PC-3 (cell line): Measurements from ENCODE around the gene CALN1.

ENCODE experiments used
- EZH2 ChIP-seq: fragments of 300-600 bp; sonication (generic); IDR thresholded peaks from one replicate; pipeline ENCODE4 v1.6.1; 2017; ENCODE audit warnings: antibody characterized with exemption, mild to moderate bottlenecking, low read length; ENCODE audit not compliant: unreplicated experiment
- EZH2phosphoT487 ChIP-seq: fragments of 300-600 bp; sonication (generic); IDR thresholded peaks from 2 replicates; pipeline ENCODE4 v1.6.1; 2018; ENCODE audit warnings: mild to moderate bottlenecking, antibody characterized with exemption, low read length, borderline replicate concordance
- TF ChIP-seq, protein P1 (sequence below): fragments of 300-600 bp; sonication (generic); conservative IDR thresholded peaks from 2 replicates; pipeline ENCODE4 v1.5.1; 2017; ENCODE audit warnings: antibody characterized with exemption, low read depth, mild to moderate bottlenecking, low read length

DNA sequence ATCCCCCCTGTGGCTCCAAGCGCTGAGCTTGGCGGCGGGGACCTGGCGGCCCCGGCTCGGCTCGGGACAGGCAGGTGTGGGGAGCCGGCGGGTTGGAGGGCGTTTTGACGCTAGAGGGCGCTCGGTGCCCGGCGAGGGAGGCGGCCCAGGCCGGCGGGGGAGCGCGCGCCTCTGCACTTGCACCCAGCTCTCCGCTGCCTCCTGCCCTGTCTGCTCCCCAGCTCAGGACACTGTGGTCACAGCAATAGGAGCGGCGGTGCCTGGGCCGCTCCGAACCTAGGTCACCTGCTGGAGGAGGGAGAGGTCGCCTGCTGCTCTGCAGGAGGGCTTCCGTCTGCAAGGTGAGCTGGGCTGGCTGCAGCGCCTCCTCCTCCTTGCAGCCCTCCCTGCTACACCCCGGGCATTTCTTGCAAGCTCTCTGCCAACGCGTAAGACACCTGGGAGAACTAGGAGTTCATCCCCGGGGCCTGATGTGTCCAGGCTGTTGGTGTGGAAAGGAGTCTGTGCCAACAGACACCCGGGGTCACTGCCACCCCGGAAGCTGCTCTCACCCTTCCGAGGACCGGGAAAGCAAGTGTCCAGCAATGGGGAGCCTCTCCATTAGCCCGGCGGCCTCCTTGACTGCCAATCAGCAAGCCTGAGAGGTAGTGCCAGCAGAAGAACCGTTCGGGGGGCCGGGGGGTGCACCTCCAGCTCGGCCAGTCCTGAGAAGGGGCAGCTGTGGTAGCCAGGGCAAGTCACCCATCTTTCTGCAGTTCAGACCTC lies 659.8 kb downstream of the CALN1 start:
- TF ChIP-seq, protein P1, sequence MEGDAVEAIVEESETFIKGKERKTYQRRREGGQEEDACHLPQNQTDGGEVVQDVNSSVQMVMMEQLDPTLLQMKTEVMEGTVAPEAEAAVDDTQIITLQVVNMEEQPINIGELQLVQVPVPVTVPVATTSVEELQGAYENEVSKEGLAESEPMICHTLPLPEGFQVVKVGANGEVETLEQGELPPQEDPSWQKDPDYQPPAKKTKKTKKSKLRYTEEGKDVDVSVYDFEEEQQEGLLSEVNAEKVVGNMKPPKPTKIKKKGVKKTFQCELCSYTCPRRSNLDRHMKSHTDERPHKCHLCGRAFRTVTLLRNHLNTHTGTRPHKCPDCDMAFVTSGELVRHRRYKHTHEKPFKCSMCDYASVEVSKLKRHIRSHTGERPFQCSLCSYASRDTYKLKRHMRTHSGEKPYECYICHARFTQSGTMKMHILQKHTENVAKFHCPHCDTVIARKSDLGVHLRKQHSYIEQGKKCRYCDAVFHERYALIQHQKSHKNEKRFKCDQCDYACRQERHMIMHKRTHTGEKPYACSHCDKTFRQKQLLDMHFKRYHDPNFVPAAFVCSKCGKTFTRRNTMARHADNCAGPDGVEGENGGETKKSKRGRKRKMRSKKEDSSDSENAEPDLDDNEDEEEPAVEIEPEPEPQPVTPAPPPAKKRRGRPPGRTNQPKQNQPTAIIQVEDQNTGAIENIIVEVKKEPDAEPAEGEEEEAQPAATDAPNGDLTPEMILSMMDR: peak; percentile 60
- TF ChIP-seq EZH2phosphoT487: no peak
- TF ChIP-seq EZH2: no peak
